ENCODE results near the gene DISP2.

Gene DISP2

DNA sequence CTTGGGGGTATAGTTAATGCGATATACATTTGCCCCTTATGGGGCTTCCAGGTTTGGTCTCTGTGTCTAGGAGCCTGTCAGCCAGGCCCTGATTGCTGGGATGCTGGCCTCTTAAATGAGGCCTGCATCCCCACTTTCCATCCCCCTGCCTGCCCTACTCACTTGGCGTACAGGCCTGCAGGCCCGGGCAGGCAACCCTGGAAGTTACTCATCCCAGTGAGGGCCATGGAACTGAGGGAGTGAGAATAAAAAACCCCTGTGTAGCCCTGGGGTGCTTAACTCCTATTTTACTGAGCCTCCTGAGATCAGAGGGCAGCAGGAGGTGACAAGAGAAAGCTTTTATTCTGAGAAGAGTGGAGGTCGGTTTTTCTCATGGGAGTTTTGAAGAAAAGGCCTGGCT lies 2.0 kb downstream of the DISP2 start:
- Histone ChIP-seq H3K36me3 (ENCODE audit: control insufficient read depth, insufficient read depth, low read length) (no peaks in the 10 kb centered on the region), H3K4me3 (replicated peaks; ENCODE audit: low read depth, low read length) (no peak overlapping the region), H3K27me3 (replicated peaks; ENCODE audit: control insufficient read depth, insufficient read depth, low read length) (no peaks in the 10 kb centered on the region)
- TF ChIP-seq, protein P1, sequence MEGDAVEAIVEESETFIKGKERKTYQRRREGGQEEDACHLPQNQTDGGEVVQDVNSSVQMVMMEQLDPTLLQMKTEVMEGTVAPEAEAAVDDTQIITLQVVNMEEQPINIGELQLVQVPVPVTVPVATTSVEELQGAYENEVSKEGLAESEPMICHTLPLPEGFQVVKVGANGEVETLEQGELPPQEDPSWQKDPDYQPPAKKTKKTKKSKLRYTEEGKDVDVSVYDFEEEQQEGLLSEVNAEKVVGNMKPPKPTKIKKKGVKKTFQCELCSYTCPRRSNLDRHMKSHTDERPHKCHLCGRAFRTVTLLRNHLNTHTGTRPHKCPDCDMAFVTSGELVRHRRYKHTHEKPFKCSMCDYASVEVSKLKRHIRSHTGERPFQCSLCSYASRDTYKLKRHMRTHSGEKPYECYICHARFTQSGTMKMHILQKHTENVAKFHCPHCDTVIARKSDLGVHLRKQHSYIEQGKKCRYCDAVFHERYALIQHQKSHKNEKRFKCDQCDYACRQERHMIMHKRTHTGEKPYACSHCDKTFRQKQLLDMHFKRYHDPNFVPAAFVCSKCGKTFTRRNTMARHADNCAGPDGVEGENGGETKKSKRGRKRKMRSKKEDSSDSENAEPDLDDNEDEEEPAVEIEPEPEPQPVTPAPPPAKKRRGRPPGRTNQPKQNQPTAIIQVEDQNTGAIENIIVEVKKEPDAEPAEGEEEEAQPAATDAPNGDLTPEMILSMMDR (IDR thresholded peaks at IDR 0.05; ENCODE audit: insufficient read depth, low read length, poor library complexity, severe bottlenecking), result no peak
- no peak for DNase-seq (ENCODE audit: extremely low read depth, insufficient read length)

DNA sequence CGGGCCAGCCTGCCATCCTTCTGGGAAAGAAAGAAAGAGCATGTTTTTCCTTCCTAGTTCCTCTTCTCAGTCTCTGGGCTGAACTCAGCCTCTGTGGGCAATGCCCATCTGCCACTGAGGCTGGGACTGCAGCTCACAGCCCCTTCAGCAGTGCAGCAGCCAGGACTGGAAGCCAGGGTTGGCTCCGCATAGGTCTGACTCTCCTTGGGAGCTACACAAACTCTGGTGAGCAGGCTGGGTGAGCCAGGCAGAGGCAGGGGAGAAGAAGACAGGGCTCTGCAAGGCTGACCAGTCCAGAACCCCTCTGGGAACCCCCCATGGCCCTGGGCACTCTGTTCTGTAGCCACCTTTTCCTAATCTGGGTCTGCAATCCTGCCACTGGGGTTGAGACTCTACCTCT lies 3.6 kb downstream of the DISP2 start:
- no peaks in the 10 kb centered on the region for H3K36me3 ChIP-seq (ENCODE audit: control insufficient read depth, insufficient read depth, low read length)
- H3K4me3 ChIP-seq (replicated peaks; ENCODE audit: low read depth, low read length), result no peak overlapping the region
- TF ChIP-seq, protein P1 (IDR thresholded peaks at IDR 0.05; ENCODE audit: insufficient read depth, low read length, poor library complexity, severe bottlenecking), result no peak
- no peak for DNase-seq (ENCODE audit: extremely low read depth, insufficient read length)
- no peaks in the 10 kb centered on the region for H3K27me3 ChIP-seq (replicated peaks; ENCODE audit: control insufficient read depth, insufficient read depth, low read length)

DNA sequence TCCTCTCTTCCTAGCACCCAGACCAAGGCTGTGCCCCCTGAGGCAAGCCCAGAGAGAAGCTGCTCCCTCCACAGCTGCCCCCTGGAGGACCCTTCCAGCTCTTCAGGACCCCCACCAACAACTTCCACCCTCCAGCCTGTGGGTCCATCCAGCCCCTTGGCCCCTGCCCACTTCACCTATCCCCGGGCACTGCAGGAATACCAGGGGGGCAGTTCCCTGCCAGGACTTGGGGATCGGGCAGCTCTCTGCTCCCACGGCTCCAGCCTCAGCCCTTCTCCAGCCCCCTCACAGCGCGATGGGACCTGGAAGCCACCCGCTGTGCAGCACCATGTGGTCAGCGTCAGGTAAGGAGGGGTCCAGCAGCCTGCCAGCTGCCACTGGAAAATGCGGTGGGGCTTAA lies 5.6 kb downstream of the DISP2 start:
- no peak for DNase-seq (ENCODE audit: extremely low read depth, insufficient read length)
- Histone ChIP-seq H3K4me3 (replicated peaks; ENCODE audit: low read depth, low read length) (no peak overlapping the region), H3K36me3 (ENCODE audit: control insufficient read depth, insufficient read depth, low read length) (no peaks in the 10 kb centered on the region), H3K27me3 (replicated peaks; ENCODE audit: control insufficient read depth, insufficient read depth, low read length) (no peaks in the 10 kb centered on the region; the same call in 1 of the 2 replicates)
- TF ChIP-seq, protein P1 (IDR thresholded peaks at IDR 0.05; ENCODE audit: insufficient read depth, low read length, poor library complexity, severe bottlenecking), result no peak

DNA sequence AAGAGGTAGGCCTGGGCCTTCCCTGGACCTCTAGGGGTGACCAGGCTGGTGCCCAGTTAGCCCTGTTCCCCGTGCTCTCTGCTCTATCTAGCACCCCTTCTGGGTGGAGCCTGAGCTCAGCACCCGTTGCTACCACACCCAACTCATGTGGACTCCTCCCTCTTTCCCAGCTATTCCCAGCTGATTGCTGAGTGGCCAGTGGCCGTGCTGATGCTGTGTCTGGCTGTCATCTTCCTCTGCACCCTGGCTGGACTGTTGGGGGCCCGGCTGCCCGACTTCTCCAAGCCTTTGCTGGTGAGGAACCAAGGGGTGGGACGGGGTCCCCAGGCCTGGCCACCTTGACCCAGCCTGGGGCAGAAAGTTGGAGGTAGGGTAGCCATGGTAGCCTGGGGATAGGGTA lies 6.2 kb downstream of the DISP2 start:
- Histone ChIP-seq H3K27me3 (replicated peaks; ENCODE audit: control insufficient read depth, insufficient read depth, low read length) (no peaks in the 10 kb centered on the region; the same call in 1 of the 2 replicates), H3K36me3 (ENCODE audit: control insufficient read depth, insufficient read depth, low read length) (no peaks in the 10 kb centered on the region), H3K4me3 (replicated peaks; ENCODE audit: low read depth, low read length) (no peak overlapping the region)
- TF ChIP-seq, protein P1 (IDR thresholded peaks at IDR 0.05; ENCODE audit: insufficient read depth, low read length, poor library complexity, severe bottlenecking), result no peak
- no peak for DNase-seq (ENCODE audit: extremely low read depth, insufficient read length)

DNA sequence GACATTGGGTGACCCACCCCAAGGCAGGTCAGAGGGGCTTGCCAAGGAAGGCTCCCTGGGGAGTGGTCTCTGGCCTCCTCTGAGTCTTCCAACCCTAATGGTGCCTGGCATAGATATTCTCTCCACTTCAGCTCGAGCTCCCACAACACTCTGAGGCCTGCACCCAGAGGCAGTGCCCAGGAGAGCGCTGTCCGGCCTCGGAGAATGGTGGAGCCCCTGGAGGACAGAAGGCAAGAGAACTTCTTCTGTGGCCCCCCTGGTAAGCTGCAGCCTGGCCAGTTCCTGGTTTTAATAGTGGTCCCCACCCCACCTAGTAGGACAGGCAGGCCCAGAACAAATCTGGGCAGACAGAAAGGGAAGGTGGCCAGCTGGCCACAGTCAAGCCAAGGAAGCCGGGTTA lies 7.0 kb downstream of the DISP2 start:
- no peaks in the 10 kb centered on the region for H3K36me3 ChIP-seq (ENCODE audit: control insufficient read depth, insufficient read depth, low read length)
- TF ChIP-seq, protein P1 (IDR thresholded peaks at IDR 0.05; ENCODE audit: insufficient read depth, low read length, poor library complexity, severe bottlenecking), result no peak
- DNase-seq (ENCODE audit: extremely low read depth, insufficient read length), result no peak
- H3K4me3 ChIP-seq (replicated peaks; ENCODE audit: low read depth, low read length), result no peak overlapping the region
- no peaks in the 10 kb centered on the region; the same call in 1 of the 2 replicates for H3K27me3 ChIP-seq (replicated peaks; ENCODE audit: control insufficient read depth, insufficient read depth, low read length)

All from GM06990 (cell line).